ENCODE data around the gene SESN1.

DNA sequence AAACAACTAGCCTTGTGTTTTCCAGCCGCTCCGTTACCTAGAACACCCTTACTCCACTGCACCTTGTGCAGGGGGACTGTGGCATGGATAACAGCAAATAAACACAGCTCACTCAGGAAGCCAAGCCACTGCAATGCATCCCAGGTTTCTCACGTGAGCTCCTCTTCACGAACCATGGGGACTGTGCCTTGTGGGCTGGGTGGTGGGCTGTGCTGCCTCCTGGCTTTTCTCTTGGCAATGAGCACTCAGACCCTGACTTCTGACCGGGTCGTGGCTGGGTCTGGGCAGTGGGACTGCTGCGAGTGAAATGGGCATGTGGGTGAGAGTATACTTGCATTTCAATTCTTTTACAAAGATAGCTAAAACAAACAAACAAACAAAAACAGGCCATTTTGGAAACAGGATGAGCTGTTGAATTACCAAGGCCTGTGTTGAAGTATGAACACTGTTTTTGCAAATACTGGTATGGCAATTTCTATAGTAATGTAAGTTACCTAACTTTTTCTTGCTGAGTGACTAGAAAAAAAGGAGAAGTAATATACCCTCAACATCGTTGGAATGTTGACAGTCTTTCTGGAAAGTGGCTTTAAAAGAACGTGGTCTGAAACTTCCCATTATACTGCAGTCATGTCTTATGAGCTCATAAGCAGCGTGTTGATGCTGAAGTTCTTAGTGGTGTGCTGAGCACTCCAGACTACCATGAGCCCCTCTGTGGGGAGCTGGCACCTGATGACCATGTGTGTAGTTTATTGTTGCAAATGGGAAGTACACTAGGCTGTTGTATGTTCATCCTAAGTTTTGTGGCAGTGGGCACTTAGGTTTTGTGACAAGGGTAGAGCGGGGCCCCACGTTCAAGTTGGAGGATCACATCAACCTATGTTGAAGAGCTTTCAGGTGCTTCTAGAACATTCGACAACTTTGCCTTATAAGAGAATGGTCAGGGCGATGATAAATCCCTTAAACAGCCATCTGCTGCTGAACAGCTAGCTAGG is 126.0 kb downstream of the SESN1 start:
- no peak for TF ChIP-seq TARDBP (IDR thresholded peaks at IDR 0.05)
- TF ChIP-seq LEF1 (IDR thresholded peaks at IDR 0.05; ENCODE audit: borderline replicate concordance), result no peak
- no peak for TF ChIP-seq FOXA1 (IDR thresholded peaks at IDR 0.05)

Data from HEK293T (cell line).